T-helper 2 cell treated with Interferon-gamma antibody and Interleukin-4, amounts not matched to agents 5 μg/mL and 100 μg/mL, for 36 hours (primary cell): Measurements from ENCODE around the gene HAUS6.
"Not testable (repeated sequence)": the region's sequence is repeated elsewhere in the genome, so short reads cannot be mapped to it uniquely, and the experiment has no call there.

Experiments used
- DNase-seq: peaks from one replicate; pipeline ENCODE4 v3.0.0; 2021; ENCODE audit warnings: low spot score
- H3K27ac Mint-ChIP-seq: one replicate; pipeline ENCODE4 v1.8.0; 2021; ENCODE audit warnings: mild to moderate bottlenecking, mixed read lengths
- H3K27me3 Mint-ChIP-seq: one replicate; pipeline ENCODE4 v1.8.0; 2021; ENCODE audit warnings: low read depth, mixed read lengths
- H3K36me3 Mint-ChIP-seq: one replicate; pipeline ENCODE4 v1.8.0; 2021; ENCODE audit warnings: low read depth, mixed read lengths
- H3K4me1 Mint-ChIP-seq: one replicate; pipeline ENCODE4 v1.8.0; 2021; ENCODE audit warnings: low read depth, mixed read lengths
- H3K4me3 Mint-ChIP-seq: one replicate; pipeline ENCODE4 v1.8.0; 2022; ENCODE audit warnings: mild to moderate bottlenecking, moderate library complexity, mixed read lengths
- H3K9me3 Mint-ChIP-seq: one replicate; pipeline ENCODE4 v1.8.0; 2021; ENCODE audit warnings: mixed read lengths

The HAUS6 gene, protein sequence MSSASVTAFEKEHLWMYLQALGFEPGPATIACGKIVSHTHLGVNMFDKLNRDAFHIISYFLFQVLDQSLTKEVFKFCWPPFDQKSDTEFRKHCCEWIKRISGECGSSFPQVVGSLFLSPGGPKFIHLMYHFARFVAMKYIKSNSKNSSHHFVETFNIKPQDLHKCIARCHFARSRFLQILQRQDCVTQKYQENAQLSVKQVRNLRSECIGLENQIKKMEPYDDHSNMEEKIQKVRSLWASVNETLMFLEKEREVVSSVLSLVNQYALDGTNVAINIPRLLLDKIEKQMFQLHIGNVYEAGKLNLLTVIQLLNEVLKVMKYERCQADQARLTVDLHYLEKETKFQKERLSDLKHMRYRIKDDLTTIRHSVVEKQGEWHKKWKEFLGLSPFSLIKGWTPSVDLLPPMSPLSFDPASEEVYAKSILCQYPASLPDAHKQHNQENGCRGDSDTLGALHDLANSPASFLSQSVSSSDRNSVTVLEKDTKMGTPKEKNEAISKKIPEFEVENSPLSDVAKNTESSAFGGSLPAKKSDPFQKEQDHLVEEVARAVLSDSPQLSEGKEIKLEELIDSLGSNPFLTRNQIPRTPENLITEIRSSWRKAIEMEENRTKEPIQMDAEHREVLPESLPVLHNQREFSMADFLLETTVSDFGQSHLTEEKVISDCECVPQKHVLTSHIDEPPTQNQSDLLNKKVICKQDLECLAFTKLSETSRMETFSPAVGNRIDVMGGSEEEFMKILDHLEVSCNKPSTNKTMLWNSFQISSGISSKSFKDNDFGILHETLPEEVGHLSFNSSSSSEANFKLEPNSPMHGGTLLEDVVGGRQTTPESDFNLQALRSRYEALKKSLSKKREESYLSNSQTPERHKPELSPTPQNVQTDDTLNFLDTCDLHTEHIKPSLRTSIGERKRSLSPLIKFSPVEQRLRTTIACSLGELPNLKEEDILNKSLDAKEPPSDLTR

DNA sequence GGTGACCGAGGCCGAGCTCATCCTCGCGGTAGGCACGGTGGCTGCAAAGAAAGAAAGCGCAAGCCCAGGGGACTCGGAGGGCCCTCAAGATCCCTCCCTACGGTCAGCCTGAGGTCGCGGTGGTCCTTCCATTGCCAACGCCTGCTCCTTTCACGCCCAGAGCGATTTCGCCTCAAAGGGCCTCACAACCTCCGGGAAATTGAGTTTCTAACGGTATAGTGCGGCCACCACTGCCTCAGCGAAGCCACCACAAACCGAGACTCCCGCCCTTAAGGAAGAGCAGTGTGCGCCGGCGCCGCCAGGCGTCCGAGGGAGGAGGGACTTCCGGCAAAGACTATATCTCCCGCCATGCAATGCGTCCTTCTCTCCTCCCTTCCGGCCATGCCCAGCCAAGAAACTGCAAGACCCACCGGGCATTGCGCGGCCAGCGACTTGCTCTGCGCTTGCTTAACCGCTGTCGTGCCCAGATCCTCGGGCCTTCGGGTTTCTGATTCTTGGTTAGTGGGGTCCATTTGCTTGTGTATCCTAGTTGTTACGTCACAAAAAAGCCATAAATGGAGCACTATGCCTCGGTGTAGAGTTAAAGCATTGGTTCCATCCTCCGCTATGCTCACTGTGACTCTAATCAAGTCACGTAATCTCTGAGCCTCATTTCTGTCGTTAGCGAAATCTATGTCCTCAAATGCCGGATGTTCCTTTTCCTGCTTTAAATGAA is at the start of gene HAUS6:
TSS of gene HAUS6 (minus strand) at position 274 of the 715 bp plus-strand sequence. CDS start at position 21, 253 bp downstream.
- no peaks in the 10 kb centered on the region for H3K27me3 Mint-ChIP-seq
- peak within 1 kb of the TSS; percentile 88 for H3K27ac Mint-ChIP-seq
- H3K4me3 Mint-ChIP-seq: peak within 1 kb of the TSS; percentile 93
- peaks cover 17% of the 10 kb centered on the region for H3K36me3 Mint-ChIP-seq
- H3K9me3 Mint-ChIP-seq: no peaks in the 10 kb centered on the region
- DNase-seq: peak; percentile 94
- H3K4me1 Mint-ChIP-seq: peaks cover 20% of the 10 kb centered on the region

DNA sequence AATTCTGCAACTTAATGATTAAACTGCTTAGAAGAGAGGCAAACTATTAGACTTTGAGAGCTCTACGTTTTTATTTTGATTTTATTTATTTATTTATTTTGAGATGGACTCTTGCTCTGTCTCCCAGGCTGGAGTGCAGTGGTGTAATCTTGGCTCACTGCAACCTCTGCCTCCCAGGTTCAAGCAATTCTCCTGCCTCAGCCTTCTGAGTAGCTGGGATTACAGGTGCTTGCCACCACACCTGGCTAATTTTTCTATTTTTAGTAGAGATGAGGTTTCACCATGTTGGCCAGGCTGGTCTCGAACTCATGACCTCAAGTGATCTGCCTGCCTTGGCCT is 49.4 kb upstream of the HAUS6 start:
- DNase-seq, H3K9me3 Mint-ChIP-seq, H3K27me3 Mint-ChIP-seq, H3K36me3 Mint-ChIP-seq, H3K27ac Mint-ChIP-seq, H3K4me3 Mint-ChIP-seq: not testable (repeated sequence)
- peaks cover 12% of the 10 kb centered on the region for H3K4me1 Mint-ChIP-seq

DNA sequence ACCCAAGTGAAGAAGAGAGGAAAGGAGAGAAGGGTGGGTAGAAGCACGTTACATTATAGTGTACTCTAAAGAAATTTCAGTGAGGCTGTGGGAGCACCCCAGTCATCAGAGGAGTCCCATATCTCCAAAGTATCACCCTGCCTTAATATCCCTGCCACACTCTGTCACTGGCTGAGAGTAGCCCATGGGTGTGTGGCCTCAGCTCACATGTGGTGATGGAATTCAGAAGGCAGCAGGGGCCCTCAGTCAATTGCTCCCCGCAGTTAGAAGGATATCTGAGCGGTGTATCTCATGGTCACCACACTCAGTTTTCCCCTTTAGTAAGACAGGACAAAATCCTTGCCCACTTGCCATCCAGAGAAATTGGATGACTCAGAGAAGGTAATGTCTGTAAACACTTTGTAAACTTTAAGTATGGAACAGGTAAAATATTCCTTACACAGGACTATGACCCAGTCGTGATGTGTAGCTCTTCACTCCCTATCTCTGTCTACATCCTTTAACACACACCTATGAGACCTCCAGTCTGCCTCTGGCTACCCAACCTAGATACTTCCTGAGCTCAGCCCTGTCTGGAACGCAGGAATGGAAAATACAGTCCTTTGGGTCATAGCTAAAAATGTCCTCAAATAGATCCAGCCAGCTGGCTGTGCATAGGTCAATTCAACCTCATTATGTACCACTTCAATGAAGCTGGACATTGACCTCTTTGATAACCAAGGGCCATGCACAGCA is 48.9 kb upstream of the HAUS6 start:
- Mint-ChIP-seq H3K27ac (no peak overlapping the region), H3K4me3 (no peak overlapping the region), H3K9me3 (no peaks in the 10 kb centered on the region), H3K4me1 (peaks cover 12% of the 10 kb centered on the region), H3K27me3 (no peaks in the 10 kb centered on the region), H3K36me3 (no peaks in the 10 kb centered on the region)
- no peak for DNase-seq

DNA sequence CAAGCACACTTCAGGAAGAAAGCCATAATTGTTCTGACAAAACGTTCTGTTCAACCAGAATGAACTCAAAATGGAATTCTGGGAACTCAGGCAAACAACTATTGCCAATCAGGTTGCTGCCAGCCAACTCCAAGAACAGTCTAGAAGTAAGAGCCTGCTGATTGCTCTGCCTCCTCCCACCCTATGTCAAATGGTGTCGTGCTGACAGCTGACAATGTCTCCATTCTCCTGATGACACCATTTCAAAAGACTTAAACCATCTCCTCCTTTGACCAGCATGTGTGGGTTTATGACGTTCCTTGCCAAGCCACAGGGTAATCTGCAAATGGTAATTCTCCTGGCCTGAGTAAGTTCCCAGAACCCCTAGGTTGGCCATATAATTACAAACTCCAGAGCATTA is 46.5 kb upstream of the HAUS6 start:
- H3K27me3 Mint-ChIP-seq: no peaks in the 10 kb centered on the region

DNA sequence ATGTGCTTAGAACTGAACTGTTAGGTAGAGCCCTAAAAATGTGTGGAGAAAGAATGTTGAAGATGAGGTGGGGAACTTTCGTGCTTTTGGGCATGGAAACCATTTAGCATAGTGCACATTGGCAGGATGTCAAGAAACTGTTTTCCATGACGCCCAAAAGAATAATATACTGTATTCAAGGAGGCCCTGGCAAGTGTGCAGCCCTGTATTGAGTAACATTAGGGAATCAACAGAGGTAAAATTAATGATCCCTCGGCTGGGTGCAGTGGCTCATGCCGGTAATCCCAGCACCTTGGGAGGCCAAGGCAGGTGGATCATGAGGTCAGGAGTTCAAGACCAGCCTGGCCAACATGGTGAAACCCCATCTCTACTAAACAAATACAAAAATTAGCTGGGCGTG is 45.5 kb upstream of the HAUS6 start:
- no peaks in the 10 kb centered on the region for H3K9me3 Mint-ChIP-seq
- H3K4me3 Mint-ChIP-seq: no peak overlapping the region
- peaks cover 5% of the 10 kb centered on the region for H3K4me1 Mint-ChIP-seq
- H3K27me3 Mint-ChIP-seq: no peaks in the 10 kb centered on the region
- no peak overlapping the region for H3K27ac Mint-ChIP-seq
- no peak for DNase-seq
- H3K36me3 Mint-ChIP-seq: no peaks in the 10 kb centered on the region

More for the DNA sequence above, 46.5 kb upstream of the HAUS6 start:
- Mint-ChIP-seq H3K4me3 (no peak overlapping the region), H3K9me3 (no peaks in the 10 kb centered on the region), H3K36me3 (no peaks in the 10 kb centered on the region), H3K4me1 (peaks cover 5% of the 10 kb centered on the region), H3K27ac (no peak overlapping the region)
- no peak for DNase-seq

DNA sequence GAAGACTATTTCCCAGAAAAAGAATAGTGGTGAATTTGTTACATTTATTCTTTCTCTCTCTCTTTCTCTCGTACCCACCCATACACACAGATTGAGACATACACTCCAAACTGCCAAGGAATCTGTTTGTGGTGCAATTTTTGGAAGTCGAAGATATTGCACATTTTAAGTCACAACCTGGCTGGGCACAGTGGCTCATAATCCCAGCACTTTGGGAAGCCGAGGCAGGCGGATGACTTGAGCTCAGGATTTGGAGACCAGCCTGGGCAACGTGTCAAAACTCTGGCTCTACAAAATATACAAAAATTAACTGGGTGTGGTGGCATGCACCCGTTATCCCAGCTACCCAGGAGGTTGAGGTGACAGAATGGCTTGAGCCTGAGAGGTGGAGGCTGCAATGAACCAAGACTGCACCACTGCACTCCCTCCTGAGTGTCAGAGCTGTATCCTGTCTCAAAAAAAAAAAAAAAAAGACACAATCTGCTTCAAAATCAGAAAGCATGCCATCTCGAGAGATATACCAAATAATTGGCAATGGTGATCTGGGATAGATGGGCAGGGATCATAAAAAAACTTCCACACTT is 43.8 kb upstream of the HAUS6 start:
- H3K9me3 Mint-ChIP-seq: no peaks in the 10 kb centered on the region
- DNase-seq: no peak
- H3K27ac Mint-ChIP-seq: no peak overlapping the region
- no peaks in the 10 kb centered on the region for H3K27me3 Mint-ChIP-seq
- no peak overlapping the region for H3K4me3 Mint-ChIP-seq
- no peaks in the 10 kb centered on the region for H3K36me3 Mint-ChIP-seq
- H3K4me1 Mint-ChIP-seq: peaks cover 9% of the 10 kb centered on the region

DNA sequence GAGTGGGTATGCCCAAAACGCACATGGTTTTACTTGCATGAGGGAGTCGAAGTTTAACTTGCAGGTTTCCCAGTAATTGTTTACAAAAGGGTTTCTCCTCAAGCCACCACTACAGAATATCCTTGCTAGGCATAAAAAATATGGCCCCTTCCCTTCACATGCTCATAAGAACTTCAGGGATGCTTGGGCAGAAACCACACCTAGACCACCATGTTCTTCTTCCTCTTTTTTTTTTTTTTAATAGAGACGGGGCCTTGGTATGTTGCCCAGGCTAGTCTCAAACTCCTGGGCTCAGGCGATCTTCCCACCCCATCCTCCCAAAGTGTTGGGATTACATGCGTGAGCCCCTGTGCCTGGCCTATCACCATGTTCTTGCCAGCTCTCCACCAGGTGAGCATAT is 43.2 kb upstream of the HAUS6 start:
- Mint-ChIP-seq H3K36me3 (no peaks in the 10 kb centered on the region), H3K27ac (no peak overlapping the region), H3K4me1 (peaks cover 9% of the 10 kb centered on the region), H3K9me3 (no peaks in the 10 kb centered on the region), H3K27me3 (no peaks in the 10 kb centered on the region), H3K4me3 (no peak overlapping the region)
- DNase-seq: no peak

DNA sequence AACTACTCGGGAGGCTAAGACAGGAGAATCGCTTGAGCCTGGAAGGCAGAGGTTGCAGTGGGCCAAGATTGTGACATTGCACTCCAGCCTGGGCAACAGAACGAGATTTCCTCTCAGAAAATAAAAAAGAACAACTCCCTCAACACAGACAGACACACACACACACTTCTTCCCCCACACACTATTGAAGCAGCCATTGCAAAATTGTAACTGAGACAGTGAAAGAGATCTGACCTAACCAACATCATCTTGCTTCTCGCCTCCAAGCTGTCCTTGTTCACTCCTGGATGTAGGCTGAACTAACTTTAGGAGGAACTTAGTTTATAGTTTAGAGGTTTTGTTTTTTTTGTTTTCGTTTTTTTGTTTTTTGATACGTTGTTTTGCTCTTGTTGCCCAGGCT is 37.6 kb upstream of the HAUS6 start:
- Mint-ChIP-seq H3K36me3 (no peaks in the 10 kb centered on the region), H3K9me3 (no peaks in the 10 kb centered on the region), H3K27me3 (no peaks in the 10 kb centered on the region), H3K4me1 (peaks cover 17% of the 10 kb centered on the region), H3K4me3 (no peak overlapping the region), H3K27ac (no peak overlapping the region)
- DNase-seq: no peak

DNA sequence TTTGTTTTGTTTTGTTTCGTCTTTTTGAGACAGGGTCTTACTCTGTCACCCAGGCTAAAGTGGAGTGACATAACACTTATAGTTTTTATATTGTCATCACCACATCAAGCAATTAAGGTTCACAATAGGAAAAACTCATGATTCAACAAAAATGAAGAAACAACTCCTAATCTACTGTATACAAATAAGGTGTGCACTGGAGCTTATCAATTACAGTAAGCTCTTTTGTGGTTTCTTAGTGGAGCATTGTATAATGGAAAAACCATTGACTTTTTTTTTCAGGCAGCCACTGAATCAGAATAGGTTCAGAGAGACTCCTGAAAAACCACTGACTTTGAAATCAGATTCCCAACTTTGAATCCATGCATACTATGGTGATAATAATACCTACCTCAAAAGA is 35.4 kb upstream of the HAUS6 start:
- H3K9me3 Mint-ChIP-seq: no peaks in the 10 kb centered on the region
- peaks cover 30% of the 10 kb centered on the region for H3K4me1 Mint-ChIP-seq
- H3K27me3 Mint-ChIP-seq: no peaks in the 10 kb centered on the region
- H3K4me3 Mint-ChIP-seq: no peak overlapping the region
- H3K36me3 Mint-ChIP-seq: no peaks in the 10 kb centered on the region
- DNase-seq: no peak
- peak overlapping the region; percentile 45 for H3K27ac Mint-ChIP-seq

DNA sequence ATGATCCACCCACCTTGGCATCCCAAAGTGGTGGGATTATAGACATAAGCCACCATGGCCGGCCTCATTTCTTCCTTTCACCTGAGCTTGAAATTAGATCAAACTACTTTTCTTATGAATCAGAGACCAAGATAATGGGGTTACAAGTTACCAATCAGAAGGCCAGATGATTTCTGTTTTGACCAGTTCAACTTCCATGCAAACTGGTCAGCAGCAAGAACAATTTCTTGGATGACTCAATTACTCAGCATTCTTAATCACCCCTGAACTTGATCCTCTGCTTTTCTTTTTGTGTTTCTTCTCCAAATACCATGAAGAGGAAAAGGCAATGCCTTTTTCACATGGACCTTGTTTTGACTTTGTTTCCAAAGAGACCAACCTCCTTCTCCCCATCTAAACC is 34.6 kb upstream of the HAUS6 start:
- no peak overlapping the region for H3K27ac Mint-ChIP-seq
- H3K4me3 Mint-ChIP-seq: no peak overlapping the region
- DNase-seq: no peak
- no peaks in the 10 kb centered on the region for H3K27me3 Mint-ChIP-seq
- no peaks in the 10 kb centered on the region for H3K36me3 Mint-ChIP-seq
- peaks cover 28% of the 10 kb centered on the region for H3K4me1 Mint-ChIP-seq
- H3K9me3 Mint-ChIP-seq: no peaks in the 10 kb centered on the region

DNA sequence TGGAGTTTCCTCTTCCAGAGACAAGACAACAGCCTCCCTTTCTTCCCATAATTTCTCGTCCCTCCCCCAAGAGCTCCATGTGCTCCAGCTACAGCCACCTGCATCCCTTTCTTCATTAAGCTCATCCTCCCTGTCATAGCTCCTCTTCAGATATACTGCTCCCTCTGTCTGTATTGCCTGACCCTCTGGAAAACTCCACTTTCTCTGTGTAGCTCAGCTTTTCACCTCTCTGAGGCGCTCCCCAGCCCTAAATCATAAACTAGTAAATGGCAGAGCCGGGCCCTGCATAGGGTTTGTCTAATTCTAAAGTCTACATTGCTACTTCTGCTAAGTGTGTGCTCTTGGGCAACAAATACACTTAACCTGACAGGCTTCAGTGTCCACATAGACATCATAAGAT is 33.4 kb upstream of the HAUS6 start:
- Mint-ChIP-seq H3K36me3 (no peaks in the 10 kb centered on the region), H3K4me3 (no peak overlapping the region), H3K9me3 (no peaks in the 10 kb centered on the region), H3K27ac (no peak overlapping the region), H3K27me3 (no peaks in the 10 kb centered on the region), H3K4me1 (peaks cover 36% of the 10 kb centered on the region)
- no peak for DNase-seq

DNA sequence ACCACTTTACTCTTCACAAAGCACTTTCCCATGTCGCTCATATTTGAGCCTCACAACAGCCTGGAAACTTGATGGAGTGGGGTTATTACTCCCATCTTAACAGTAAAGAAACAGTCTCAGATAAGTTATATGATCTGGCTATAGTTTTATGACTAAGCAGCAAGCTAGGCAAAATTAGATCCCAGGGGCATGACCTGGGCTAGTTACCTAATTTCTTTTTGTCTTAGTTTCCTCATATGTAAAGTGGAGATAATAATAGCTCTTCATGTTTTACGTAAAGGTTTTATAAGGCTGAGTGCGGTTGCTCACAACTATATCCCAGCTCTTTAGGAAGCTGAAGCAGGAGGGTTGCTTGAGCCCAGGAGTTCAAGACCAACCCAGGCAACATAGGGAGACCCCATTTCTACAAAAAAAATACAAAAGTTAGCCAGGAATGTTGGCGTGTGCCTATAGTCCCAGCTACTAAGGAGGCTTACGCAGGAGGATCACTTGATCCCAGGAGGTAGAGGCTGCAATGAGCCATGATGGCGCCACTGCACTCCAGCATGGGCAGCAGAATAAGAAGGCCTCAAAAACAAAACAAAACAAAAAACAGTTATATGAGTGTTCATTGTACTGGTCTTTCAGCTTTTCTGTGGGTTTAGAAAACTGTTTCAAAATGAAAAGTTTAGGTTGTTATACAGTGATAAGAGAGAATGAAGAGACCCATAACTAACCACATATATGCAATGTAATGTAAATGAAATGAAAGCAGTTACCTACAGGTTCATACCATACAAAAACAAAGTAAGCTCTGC is 31.0 kb upstream of the HAUS6 start:
- H3K9me3 Mint-ChIP-seq: no peaks in the 10 kb centered on the region
- H3K4me1 Mint-ChIP-seq: peaks cover 45% of the 10 kb centered on the region
- H3K27me3 Mint-ChIP-seq: no peaks in the 10 kb centered on the region
- peak overlapping the region; percentile 45 for H3K4me3 Mint-ChIP-seq
- peak overlapping the region; percentile 69 for H3K27ac Mint-ChIP-seq
- DNase-seq: no peak
- no peaks in the 10 kb centered on the region for H3K36me3 Mint-ChIP-seq
